G401.6 (cell line): ENCODE data around the gene MTERF2.
"Not testable (repeated sequence)": the region's sequence is repeated elsewhere in the genome, so short reads cannot be mapped to it uniquely, and the experiment has no call there.

Experiments
- FAIRE-seq: peaks from 2 replicates; lab custom pipeline; 2012; peaks lifted over from hg19 to GRCh38; lab: Jason Lieb, UNC

The MTERF2 gene, protein sequence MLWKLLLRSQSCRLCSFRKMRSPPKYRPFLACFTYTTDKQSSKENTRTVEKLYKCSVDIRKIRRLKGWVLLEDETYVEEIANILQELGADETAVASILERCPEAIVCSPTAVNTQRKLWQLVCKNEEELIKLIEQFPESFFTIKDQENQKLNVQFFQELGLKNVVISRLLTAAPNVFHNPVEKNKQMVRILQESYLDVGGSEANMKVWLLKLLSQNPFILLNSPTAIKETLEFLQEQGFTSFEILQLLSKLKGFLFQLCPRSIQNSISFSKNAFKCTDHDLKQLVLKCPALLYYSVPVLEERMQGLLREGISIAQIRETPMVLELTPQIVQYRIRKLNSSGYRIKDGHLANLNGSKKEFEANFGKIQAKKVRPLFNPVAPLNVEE

DNA sequence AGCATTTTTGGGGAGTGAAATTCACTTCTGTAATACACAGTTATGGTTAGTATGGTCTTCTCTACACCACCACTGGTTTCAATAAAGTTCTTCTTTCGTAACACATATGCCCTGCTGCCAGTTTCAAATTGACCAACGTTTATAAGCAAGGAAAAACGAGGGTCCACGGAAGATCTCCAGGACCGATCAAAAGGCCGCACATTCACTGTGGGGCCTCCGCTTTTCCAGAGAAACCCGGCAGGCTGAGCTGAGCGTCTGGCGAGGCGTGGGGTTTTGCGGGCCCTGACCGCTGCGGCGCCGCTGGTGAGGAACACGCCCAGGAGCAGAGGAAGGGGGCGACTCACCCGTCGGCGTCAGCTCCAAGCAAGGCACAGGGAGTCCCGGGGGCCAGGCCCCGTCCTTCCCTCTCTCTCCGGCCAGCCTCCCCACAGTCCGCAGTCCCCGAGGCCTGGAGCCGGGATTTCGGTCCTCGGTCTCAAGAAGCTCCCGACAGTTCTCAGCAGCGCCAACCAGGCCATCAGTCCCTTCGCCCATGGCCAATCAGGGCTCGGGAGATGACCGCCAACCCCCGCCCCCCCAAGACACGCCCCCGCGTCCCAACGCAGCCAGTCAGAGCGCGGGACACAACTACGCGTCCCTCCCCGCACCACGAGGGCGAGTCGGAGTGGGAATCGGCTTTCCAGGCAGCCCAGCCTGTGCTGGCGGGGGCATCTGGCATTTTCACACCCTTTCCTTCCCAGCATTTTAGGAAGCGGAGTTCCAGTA lies at the start of gene MTERF2:
Gene MTERF2, minus strand, starts transcription at position 522 of the 765 bp plus-strand sequence. CDS start 8,432 bp downstream, outside the sequence.
- FAIRE-seq, result peak; percentile 97

DNA sequence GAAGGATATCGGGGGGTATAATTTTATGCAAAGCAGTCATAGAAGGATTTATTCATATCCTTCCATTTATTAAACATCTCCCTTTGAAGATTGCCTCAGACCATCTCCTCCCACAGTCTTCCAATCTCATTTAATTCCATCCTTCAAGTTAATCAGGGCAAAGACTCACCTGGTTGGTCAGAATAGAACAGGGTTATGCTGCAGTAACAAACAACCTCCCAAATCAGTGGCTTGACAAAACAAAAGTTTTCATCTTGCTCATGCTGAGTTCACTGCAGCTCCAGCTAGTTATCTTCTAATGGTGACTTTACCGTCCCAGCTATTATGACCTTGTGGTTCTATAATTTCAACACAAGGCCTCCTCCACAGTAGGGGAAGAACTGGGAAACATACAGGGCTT lies 48.8 kb upstream of the MTERF2 start:
- FAIRE-seq, result no peak

DNA sequence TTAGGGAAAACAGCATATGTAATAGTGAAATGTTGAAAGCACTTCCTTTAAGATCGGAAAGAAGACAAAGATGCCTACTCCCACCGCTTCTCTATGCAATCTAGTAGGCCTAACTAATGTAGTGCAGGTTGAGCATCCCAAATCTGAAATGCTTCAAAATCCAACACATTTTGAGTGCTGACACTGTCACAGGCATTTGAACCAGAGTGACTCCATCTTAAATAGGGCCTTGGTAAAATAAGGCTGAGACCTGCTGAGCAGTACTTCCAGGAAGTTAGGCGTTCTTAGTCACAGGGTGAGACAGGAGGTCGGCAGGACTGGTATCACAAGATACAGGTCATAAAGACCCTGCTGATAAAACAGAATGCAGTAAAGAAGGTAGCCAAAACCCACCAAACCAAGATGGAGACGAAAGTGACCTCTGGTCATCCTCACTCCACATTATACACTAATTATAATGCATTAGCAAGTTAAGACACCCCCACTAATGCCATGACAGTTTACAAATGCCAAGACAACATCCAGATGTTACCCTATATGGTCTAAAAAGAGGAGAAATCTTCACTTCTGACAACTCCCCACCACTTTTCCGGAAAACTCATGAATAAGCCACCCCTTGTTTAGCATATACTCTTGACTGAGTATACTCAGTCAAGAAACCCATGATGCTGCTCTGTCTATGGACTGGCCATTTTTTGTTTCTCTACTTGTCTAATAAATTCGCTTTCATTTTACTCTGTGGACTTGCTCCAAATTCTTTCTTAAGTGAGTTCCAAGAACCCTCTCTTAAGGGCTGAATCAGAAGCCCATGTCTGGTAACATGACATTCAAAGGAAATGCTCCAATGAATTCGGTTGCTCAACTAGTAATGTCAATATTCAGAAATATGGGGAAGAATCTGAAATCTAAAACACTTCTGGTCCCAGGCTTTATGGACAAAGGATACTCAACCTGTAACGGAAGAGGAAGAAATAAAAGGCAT lies 47.1 kb upstream of the MTERF2 start:
- no peak for FAIRE-seq

DNA sequence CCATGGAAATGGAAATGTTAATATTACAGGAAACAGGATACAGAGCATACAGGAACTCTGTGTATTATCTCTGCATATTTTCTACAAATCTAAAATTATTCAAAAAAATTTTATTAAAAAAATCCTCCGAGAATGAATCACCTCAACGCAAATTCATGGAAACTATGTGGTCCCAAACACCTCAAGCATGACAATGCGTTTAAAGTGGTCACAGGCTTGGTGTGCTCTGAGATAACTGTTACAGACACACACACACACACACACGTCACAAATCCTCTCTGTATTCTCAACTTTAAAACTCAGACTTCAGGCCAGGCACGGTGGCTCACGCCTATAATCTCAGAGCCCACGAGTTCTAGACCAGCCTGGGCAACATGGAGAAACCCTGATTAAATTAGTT lies 45.3 kb upstream of the MTERF2 start:
- FAIRE-seq, result no peak

DNA sequence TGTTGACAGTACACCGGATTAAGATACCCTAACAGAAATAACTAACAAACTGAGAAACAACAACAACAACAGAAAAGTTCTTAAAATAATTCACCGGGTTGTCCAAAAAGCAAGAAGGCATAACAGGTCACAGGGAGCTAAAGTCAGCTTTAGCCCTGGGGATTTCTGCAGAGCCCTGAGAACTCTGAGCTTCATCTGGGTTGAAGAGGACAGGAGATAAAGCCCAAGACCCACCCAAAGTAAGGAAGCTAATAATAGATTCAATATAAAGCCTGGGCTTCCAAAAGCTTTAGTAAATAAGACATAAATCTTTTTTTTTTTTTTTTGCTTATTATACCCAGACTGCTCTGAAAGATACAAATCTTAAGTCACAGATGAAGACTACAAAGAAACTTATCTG lies 44.1 kb upstream of the MTERF2 start:
- no peak for FAIRE-seq

DNA sequence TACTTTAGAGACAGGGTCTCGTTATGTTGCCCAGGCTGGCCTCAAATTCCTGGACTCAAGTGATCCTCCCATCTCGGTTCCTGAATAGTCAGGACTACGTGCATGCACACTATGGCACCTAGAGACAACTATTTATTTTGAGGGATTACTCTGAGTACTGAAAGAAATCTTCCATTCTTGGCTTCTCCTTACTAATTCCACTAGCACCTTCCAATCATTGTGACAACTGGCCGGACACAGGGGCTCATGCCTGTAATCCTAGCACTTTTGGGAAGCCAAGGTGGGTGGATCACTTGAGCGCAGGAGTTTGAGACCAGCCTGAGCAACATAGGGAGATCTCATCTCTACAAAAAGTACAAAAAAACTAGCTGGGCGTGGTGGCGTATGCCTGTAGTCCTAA lies 42.1 kb upstream of the MTERF2 start:
- FAIRE-seq, result no peak

DNA sequence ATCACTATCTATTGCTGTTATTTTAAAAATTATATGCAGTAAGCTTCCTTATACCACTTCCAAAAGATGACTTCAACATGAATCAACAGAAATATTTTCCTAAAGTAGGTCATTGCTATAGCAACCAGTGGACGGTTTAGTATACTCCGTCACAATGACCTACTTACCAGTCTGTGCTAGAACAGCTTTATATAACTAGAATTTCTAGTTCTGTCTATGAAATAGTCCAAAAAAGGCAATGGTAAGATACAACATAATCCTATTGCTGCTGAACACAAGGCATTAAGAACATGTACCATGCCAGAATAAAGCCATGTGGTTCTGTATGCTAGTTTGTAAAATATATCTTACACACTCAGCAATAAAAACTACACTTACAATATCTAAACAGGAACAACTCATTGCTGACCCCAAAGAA lies 40.7 kb upstream of the MTERF2 start:
- no peak for FAIRE-seq

DNA sequence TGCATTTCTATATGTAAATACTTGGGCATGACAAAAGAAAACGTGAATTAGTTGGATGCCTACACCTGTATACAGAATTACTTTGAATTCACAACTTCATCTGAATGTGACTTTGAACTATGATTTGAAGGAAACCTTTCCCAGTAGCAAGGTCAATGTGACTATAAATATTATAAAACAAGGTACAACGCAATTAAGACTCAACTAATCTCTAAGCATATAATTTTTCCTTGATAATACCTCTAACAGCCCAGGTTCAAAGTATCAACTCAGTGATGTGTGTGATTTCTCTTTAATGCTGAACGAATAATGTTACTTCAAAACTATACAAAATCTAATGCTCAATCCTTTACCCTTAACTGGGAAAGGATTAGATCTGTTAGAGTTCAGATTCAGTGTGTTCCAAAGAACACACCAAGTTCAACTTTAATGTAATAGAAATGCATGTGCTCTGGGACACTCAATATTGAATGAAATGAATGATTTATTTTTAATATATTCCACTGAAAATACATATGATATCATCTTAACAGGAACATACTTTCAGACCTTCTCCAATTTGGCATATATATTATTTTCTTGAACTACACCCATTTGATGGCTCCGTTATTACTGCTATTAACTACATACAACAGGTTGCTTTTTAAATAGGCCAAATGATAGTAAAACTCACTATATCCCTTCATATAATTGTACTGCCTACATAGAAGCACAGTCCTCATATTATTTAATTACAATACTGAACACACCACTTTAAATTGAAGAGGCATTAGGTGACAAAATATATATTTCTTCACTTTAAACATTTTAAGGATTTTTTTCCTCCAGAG lies 40.1 kb upstream of the MTERF2 start:
- FAIRE-seq, result no peak

DNA sequence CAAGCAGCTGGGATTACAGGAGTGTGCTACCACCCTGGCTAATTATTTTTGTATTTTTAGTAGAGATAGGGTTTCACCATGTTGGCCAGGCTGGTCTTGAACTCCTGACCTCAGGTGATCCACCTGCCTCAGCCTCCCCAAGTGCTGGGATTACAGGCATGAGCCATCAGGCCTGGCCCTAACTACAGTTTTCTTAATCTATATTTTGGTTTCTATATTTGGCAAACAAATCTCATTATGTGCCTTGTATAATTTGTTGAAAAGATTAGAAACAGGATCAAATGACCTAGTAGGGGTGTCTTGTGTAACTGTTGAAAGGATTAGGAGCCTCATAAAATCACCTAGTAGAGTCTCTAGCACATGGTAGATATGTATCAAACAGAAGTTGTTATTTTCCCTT lies 39.4 kb upstream of the MTERF2 start:
- peak; percentile 19 for FAIRE-seq

DNA sequence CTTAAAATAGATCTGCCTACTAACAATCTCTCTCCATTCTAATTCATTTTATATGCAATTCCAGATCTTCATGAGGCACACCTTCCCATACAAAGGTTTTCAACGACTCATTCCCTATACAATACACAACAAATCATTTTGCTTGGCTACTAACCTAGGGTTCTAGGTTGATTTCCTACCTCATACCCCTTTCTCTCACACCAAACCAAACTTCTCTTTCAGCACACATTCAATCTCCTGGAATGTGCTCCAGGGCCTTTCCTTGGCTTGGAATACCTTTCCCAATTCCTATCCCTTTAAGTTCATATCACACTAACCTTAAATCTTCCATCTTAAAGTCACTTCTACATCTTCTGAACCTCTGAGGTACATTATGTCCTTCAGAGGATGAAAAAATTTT lies 38.7 kb upstream of the MTERF2 start:
- FAIRE-seq, result no peak

DNA sequence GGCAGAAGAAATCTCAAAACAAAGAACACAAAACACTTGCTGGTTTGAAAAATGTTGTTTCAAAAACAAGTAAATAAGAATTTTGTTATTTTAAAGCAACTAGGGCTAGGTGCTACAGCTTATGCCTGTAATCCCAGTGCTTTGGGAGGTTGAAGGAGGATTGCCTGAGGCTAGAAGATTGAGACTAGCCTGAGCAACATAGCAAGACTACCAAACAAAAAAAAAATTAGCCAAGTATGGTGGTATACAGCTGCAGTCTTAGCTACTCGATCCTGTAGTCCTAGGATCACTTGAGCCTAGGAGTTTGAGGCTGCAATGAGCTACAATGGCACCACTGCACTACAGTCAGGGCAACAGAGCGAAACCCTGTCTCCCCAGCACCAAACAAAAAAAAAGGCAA lies 32.6 kb upstream of the MTERF2 start:
- FAIRE-seq, result no peak

DNA sequence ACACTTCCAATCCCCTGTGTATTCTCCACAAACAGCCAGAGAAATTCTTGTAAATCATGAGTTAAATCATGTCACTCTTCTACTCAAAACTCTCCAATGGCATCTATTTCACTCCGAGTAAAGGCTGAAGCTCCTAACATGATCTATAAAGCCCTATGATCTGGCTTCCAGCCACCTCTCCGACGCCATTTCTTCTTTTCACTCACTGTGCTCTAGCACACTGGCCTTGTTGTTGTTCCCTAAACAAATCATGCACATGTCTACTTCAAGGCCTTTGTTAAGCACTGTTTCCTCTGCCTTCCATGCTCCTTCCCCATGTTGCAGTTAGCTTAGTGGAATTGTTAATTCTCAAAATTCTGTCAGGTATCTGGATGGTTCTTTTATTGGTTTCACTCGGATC lies 30.1 kb upstream of the MTERF2 start:
- FAIRE-seq, result no peak

DNA sequence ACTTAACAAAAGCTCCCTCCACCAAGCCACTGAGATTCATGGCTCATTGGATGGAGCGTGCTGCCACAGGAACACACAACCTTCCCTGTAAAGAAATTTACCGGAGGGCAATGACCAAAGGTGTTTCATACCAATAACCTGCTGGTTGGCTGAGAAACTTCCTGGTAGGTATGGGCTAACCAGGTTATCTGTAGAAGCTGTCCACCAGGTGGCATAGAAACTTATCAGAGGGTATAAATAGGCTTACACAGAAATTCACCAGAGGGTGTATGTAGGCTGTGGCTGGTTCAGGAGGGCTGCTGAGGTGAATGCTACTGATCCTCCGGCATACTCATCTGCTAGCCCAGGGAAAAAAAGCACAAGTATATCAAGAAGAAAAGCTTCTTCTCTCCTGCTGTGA lies 27.1 kb upstream of the MTERF2 start:
- FAIRE-seq, result no peak

DNA sequence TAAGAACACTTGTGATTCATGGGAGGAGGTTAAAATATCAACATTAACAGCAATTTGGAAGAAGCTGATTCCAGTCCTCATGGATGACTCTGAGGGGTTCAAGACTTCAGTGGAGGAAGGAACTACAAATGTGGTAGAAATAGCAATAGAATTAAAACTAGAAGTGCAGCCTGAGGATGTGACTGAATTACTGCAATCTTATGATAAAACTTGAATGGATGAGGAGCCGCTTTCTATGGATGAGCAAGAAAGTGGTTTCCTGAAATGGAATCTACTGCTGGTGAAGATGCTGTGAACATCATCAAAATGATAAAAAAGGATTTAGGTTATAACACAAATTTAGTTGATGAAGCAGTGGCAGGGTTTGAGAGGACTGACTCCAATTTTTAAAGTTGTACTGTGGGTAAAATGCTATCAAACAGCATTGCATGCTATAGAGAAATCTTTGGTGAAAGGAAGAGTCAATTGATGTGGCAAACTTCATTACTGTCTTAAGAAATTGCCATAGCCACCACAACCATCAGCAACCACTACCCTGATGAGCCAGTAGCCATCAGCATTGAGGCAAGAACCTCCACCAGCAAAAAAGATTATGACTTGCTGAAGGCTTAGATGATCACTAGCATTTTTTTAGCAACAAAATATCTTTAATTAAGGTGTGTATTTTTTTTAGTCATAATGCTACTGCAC lies 25.9 kb upstream of the MTERF2 start:
- FAIRE-seq, result no peak

DNA sequence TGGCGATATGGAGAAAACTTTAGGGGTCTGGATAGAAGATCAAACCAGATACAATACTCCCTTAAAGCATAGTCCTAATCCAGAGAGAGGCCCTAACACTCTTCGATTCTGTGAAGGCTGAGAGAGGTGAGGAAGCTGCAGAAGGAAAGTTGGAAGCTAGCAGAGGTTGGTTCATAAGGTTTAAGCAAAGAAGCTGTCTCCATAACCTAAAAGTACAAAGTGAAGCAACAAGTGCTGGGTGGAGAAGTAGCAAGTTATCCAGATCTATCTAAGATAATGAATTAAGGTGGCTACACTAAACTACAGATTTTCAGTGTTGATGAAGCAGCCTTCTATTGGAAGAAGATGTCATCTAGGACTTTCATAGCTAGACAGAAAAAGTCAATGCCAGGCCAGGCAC lies 24.6 kb upstream of the MTERF2 start:
- no peak for FAIRE-seq

DNA sequence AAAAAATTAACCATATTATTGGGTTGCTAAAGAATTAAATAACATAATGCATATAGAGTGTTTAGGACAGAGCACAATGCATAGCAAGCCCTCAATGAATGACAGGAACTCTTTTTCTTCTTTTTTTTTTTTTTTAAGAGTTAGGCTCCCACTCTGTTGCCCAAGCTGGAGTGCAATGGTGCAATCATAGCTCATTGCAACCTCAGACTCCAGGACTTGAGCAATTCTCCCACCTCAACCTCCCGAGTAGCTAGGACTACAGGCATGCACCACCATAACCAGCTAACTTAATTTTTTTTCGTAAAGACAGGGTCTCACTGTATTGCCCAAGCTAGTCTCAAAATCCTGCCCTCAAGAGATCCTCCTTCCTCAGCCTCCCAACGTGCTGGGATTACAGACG lies 20.5 kb upstream of the MTERF2 start:
- no peak for FAIRE-seq

DNA sequence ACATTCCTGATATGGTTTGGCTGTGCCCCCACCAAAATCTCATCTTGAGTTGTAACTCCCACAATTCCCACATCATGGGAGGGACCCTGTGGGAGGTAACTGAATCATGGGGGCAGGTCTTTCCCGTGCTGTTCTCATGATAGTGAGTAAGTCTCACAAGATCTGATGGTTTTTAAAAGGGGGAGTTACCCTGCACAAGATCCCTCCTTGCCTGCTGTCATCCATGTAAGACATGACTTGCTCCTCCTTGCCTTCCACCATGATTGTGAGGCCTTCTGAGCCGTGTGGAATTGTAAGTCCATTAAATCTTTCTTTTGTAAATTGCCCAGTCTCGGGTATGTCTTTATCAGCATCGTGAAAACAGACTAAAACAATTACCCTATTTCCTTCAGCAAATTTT lies 15.7 kb upstream of the MTERF2 start:
- FAIRE-seq, result peak; percentile 3

DNA sequence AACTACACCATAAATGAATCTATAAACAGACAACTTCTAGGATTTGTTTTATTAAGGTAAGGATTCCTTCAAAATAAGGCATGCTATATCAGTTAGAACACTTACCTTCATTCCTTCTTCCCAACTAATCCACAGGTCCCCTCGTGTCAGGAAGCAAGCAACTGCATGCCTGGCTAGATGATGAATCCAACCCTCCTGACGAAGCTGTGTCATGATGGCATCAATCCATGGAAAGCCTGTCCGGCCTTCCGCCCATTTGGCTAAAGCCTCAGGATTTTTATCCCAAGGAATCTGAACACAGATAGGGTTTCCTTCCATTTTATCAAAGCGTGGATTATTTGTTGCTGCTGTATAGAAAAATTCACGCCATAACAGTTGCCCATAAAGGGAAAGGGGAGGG lies 12.5 kb upstream of the MTERF2 start:
- FAIRE-seq, result no peak

DNA sequence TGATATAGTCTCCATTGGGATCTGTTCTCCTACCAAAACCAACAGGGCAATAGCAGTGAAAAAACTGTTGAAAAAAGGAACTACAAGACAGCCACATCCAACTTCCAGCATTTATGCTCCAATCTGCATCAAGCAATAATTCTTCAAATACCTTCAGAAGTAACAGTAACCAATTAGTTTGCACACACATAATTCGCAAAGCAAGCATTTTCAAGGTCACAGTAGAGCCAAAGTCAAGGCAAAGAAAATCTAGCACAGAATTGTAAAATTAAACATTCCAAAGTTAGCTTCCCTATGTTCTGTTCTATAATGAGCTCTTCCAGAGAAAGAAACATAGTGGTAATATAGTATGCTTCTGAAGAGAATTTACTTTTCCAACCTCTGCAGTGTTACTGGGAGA lies 11.0 kb upstream of the MTERF2 start:
- peak; percentile 19 for FAIRE-seq

DNA sequence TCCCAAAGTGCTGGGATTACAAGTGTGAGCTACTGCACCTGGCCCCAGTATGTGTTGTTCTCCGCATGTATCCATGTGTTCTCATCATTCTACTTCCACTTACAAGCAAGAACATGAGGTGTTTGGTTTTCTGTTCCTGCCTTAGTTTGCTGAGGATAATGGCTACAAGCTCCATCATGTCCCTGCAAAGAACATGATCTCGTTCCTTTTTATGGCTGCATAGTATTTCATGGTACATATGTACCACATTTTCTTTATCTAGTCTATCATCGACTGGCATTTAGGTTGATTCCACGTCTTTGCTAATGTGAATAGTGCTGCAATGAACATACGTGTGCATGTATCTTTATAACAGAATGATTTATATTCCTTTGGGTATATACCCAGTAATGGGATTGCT lies 9.2 kb upstream of the MTERF2 start:
- not testable (repeated sequence) for FAIRE-seq
